Tracheal epithelial cell (primary cell): ENCODE data around the gene STX7. TPM values are rescaled to one million over a fixed set of nuclear protein-coding genes. Genes with fewer than 3 reads are reported as not detected.

ENCODE experiments used
- total RNA-seq: library from RNA; depleted of rRNA; stranded (reverse); fragments of >200 nt; gene quantifications from 2 replicates; pipeline ENCODE4 v1.2.1, GENCODE V29; 2014

STX7 gene, protein sequence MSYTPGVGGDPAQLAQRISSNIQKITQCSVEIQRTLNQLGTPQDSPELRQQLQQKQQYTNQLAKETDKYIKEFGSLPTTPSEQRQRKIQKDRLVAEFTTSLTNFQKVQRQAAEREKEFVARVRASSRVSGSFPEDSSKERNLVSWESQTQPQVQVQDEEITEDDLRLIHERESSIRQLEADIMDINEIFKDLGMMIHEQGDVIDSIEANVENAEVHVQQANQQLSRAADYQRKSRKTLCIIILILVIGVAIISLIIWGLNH
- total RNA-seq, result 20.0 and 34.7 TPM in 2 replicates

DNA sequence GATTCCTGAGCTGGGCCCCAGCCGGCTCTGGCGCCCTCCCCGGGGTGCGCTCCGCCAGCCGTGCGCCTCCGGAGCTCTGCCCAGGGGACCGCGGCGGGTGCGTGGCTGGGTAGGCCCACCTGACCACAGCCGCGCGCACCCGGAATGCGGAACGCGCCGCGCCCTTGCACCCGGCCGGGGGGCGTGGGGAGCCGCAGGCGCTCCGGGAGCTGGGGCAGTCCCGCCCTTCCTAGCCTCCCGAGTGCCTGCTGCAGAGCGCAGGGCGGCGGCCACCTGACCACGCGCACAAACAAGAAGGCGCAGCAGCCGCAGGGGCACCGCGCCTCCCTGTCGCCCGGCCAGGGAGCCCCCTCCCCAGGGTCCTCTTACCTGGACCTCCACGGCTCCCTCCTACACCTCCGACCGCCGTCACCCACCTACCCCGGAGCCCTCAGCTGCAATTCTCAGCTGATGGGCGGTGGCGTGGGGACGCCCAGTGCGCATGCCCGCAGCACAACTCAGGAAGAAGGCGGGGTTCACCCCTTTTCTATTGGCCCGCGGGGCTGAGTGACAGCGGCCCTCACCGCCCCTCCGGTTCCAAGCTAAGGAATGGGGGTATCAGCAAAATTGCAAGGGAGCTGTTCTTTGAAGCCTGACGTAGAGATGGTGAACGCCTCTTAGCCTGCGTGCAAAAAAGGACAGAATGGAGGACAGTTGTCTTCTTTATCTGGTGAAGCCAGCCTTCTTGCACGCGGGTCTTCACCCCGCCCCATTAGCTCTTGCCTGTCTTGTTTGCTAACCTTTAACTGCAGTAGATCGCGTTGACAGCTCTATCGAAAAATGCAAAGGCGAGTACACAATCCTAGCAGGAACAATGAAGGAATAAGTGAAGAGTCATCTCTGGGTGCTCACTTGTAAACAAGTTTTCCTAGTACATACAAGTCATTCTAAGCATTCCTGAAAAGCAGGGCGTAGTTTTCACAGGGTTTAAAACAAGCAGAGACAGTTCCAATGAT is at the start of gene STX7:
TSS of gene STX7 (minus strand) at position 479 of the 995 bp plus-strand sequence. CDS start 9,586 bp downstream, outside the sequence.

DNA sequence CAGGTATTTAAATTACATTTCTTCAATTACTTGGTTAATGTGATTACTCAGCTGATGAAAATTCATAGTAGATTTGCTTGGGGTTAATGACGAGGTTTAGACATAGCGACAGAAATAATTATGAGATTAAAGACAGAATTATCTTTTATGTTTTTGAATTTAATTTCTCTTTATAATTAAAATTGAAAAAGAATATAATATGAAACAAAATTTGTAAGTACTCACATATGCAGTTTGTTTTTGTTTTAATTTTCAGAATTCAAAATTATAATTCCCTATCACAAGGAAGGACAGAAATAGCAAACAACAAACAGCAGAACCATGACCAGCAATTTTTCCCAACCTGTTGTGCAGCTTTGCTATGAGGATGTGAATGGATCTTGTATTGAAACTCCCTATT is 39.5 kb upstream of the STX7 start, which contains the start of gene TAAR8:
TSS of gene TAAR8 (plus strand) at position 301 of the 400 bp plus-strand sequence. CDS start at position 322, 21 bp downstream.

DNA sequence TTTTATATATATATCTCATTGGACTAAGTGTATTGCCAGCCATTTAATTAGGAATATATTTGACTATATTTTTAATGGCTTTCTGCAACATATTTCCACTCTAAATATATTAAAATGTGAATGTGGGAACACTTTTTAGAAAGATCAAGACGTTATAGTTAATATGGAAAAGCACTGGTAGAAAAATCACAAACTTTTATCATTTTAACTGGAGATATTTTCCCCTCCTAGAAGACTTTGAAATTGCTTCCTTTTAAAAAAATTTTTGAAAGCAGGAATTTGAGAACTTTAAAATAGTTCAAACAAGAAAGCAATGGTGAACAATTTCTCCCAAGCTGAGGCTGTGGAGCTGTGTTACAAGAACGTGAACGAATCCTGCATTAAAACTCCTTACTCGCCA is 25.1 kb upstream of the STX7 start, which contains the start of gene TAAR9:
TSS of gene TAAR9 (plus strand) at position 301 of the 400 bp plus-strand sequence. CDS start at position 314, 13 bp downstream.

DNA sequence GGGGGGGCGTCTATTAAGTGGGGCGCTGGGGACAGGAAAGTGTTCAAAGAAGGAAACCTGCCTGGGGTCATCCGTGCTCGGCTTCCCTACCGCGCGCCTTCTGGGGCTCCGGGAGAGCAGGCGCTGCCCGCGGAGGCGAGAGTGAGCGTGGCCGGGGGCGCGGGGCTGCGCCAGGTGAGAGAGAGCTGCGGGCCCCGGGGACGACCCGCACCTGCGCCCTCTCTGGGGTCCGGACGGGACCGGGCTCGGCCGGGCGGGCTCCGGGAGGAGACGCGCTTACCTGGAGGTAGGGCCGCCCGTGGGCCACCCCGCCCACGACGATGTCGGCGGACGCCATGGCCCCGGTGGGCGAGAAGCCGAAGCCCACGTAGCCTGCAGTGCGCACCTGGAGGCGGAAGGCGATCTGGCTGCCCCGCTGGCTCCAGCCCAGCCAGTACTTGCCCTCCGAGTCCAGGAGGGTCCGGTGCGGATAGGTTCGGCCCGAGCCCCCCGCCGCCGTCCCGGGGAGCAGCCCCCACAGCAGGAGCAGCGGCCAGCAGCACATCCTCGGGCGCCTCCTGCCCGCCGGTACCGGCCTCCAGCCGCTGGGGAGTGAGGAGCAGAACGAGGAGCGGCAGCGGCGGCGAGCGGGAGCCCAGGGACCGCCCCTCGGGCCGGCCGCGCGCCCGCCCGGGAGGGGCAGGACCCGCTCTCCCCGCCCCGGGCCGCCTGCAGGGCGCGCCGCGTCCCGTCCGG is 111.9 kb downstream of the STX7 start, which contains the start of gene MOXD1:
TSS of gene MOXD1 (minus strand) at position 593 of the 735 bp plus-strand sequence. CDS start at position 544, 49 bp downstream.

Other genes starting within 250 kb of the STX7 start
- gene MOXD1, start 111.6 kb downstream of the STX7 start, total RNA-seq, result under 0.01 and 11.3 TPM in 2 replicates
- gene TAAR9, start 25.2 kb upstream of the STX7 start, total RNA-seq, result not detected in 2 replicates
- gene TAAR8, start 39.6 kb upstream of the STX7 start, total RNA-seq, result not detected in 2 replicates
- not detected in 2 replicates for gene TAAR6, start 57.2 kb upstream of the STX7 start, total RNA-seq
- gene TAAR5, start 76.6 kb upstream of the STX7 start, total RNA-seq, result not detected in 2 replicates
- not detected in 2 replicates for gene TAAR2, start 111.2 kb upstream of the STX7 start, total RNA-seq
- not detected in 2 replicates for gene TAAR1, start 146.1 kb upstream of the STX7 start, total RNA-seq
- gene VNN1, start 200.9 kb upstream of the STX7 start, total RNA-seq, result 1.2 TPM in 1 of 2 replicates, not detected in the other
- gene VNN2, start 244.8 kb upstream of the STX7 start, total RNA-seq, result 0.72 TPM in 1 of 2 replicates, not detected in the other